Neural progenitor cell (in vitro differentiated cells): ENCODE measurements around the gene TRAPPC5.

ENCODE experiments used
- EZH2 ChIP-seq: fragments of 200-600 bp; sonication (generic); IDR thresholded peaks from 2 replicates; pipeline ENCODE4 v1.6.1; 2017; ENCODE audit warnings: antibody characterized with exemption, mild to moderate bottlenecking, moderate library complexity
- TF ChIP-seq, protein P1 (sequence below): fragments of 200-600 bp; sonication (generic); IDR thresholded peaks from 2 replicates; pipeline ENCODE4 v1.5.1; 2017; ENCODE audit warnings: antibody characterized with exemption, mild to moderate bottlenecking

GRCh38 chr19:7676854-7677253, 3.8 kb upstream of the TRAPPC5 start, which contains the start of gene MCEMP1:
- TF ChIP-seq, protein P1, sequence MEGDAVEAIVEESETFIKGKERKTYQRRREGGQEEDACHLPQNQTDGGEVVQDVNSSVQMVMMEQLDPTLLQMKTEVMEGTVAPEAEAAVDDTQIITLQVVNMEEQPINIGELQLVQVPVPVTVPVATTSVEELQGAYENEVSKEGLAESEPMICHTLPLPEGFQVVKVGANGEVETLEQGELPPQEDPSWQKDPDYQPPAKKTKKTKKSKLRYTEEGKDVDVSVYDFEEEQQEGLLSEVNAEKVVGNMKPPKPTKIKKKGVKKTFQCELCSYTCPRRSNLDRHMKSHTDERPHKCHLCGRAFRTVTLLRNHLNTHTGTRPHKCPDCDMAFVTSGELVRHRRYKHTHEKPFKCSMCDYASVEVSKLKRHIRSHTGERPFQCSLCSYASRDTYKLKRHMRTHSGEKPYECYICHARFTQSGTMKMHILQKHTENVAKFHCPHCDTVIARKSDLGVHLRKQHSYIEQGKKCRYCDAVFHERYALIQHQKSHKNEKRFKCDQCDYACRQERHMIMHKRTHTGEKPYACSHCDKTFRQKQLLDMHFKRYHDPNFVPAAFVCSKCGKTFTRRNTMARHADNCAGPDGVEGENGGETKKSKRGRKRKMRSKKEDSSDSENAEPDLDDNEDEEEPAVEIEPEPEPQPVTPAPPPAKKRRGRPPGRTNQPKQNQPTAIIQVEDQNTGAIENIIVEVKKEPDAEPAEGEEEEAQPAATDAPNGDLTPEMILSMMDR = no peak
- TF ChIP-seq EZH2 = no peak
